ENCODE results near the gene STK17A.
"Not testable (repeated sequence)": the region's sequence is repeated elsewhere in the genome, so short reads cannot be mapped to it uniquely, and the experiment has no call there.

The STK17A gene

DNA sequence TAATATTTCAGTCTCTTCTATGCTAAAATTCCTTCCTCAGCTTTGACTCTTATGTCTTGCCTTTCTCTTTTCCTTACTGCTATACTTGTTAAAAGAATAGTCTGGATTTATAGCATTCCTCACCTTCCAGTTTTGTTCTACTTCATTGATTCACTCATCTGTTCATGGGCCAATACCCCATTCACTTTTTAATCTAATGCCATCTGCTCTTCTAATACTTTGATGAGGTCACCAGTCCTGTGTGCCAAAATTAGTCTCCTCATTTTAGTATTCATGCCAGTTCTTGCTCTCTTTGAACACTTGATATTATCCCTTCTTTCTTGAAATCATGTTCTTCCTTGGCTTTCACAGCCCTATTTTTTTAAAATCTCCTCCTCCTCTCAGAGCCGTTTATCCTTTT is 19.3 kb downstream of the STK17A start:
- no peak for DNase-seq

- DNase-seq = no peak
Measured at GRCh38 chr7:43604251-43604650, 21.3 kb downstream of the STK17A start.

GRCh38 chr7:43609097-43609496 is 26.2 kb downstream of the STK17A start:
- no peak for DNase-seq

DNA sequence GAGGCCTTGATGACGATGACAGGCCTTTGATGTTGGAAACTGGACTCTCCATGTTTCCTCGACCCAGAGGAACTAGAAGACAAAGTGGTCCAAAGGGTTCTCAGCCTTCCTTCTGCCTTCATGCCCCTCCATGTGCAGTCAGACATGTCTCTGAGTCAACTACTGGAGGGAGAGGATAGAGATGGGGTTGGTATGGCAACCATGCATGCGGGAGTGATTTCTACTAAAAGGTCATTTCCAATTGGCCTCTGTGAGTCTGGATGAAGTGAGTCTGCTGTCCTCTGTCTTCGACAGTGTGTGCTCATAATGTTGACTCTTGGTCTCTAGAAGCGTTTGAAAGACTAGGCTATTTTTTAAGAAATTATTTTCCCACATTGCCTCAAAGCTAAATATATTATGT is 29.2 kb downstream of the STK17A start:
- no peak for DNase-seq

DNA sequence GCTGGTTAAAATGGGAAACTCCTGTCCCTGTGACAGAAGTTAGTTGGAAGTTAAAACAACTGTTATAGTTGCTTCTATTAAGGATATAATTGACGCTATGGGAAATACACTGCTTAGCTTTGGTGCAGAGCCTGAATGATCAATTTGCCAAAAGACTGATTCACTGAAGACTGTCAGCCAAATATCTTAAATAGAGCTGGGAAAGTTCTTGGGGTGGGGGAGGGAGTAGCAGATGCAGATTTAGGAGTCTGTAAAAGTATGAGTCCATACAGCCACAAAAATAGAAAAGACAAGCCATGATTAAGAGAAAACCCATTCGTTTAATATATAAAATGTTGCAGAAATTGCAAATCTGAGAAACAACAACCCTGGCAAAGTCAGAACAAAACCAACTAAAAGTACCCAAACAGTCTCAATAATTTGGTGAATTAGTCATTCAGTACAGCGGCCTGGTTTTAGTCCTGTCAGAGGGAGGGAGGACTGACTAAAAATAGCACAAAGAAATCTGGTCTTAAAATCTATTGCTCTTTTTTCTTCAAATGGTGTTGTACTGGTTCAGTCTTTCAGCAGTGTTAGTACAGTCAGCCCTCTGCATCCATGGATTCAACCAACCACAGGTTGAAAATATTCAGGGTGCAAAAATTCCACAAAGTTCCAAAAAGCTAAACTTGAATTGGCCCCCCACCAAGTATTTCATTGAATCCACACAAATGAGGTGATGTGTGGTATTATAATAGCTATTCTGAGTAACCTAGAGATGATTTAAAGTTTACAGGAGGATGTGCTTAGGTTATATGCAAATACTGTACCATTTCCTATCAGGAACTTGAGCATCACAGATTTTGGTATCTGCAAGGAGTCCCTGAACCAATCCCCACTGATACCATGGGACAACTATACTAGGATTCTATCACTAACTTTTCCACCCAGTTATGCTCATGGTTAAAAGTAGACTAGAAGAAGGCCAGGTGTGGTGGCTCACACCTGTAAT is 30.0 kb downstream of the STK17A start:
- no peak for DNase-seq

GRCh38 chr7:43615558-43616145 is 32.7 kb downstream of the STK17A start:
- no peak for DNase-seq

DNA sequence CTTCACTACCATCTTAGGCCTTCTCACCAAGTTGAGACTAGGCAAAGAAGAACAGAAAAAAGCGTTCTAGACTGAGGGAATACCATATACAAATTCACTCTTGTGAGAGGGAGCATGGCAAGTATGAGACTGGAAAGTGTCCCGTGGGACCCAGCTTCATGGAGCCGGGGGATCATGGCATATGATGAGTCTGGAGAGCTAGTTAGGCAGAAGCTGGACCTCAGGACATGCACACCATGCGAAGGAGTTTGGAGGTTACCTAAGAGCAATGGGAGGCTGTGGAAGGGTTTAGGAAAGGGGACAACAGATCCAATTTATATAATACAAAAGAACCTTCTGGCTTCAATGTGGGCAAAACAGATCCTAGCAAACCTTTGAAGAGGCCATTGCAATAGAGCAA is 34.1 kb downstream of the STK17A start:
- no peak for DNase-seq

- no peak for DNase-seq
Measured at GRCh38 chr7:43618073-43618472, 35.2 kb downstream of the STK17A start.

- no peak for DNase-seq
Measured at GRCh38 chr7:43619213-43620012, 36.5 kb downstream of the STK17A start.

DNA sequence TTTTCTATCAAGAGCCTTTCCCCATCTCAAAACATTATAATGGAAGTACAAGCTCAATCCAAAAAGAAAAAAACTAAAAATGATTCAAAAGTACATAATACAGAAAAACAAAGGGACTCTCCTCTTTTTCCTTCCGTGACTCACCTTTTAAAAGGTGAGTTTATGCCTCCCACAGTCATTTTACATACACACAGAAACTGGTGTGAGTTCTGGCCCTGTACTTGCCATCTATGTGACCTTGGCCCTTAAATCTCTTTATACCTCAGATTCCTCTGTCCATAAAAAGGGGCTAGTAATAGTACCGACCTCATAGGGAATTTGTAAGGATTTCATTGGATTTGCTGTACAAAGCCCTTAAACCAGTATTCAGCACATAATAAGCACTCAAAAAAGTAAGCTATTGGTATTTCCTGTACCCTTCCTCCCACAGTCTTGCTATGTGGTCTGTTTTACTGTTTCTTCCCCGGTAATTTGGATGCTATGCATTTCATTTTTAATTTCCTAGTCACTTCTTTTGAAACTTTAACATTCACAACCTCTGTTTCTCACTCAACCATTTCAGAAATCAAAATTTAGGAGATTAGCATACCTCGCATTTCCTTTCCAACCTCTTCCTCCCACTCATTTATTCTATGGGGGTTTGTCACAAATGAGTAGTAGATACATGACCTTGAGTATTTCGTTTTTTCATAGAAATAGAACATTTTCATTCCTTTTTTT is 39.0 kb downstream of the STK17A start:
- no peak for DNase-seq

DNA sequence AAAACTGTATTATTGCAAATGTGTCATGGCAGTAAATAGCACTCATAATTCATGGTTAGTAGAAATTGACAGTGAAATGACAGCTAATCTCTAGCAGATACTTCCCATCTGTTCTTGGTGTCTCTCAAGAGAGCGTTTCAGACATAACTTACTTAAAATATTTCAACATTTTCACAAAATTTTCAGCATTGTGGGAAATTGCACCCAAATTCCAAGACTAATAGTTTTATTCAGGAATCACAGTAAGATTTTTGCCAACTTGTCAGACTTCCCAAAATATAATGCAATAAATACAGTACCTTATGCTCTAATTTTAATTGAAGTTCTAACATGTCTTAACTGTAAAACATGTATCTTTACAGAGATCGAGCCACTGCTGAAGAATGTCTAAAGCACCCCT is 41.2 kb downstream of the STK17A start:
- DNase-seq = no peak

- DNase-seq = no peak
Measured at GRCh38 chr7:43625453-43625852, 42.5 kb downstream of the STK17A start.

DNA sequence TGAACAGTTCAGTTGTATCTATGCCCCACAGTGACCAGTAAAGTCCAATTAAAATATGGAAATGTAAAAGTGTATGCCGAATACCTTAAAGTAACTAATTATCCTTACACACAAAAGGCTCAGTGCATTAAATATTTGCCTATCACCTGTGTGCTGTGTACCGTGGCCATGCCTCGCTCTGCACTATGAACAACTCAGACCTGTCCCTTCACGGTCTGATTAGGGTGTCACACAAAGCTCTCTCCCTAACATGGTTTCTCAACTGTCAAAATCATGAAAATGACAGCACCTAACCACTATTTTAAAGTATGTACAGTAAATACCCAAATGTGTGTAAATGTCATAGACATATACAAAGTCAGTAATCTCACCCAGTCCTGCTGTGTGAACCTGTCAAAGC is 43.1 kb downstream of the STK17A start:
- no peak for DNase-seq

GRCh38 chr7:43626695-43627094 is 43.8 kb downstream of the STK17A start:
- no peak for DNase-seq

GRCh38 chr7:43627798-43628197 is 44.9 kb downstream of the STK17A start:
- not testable (repeated sequence) for DNase-seq

GRCh38 chr7:43628431-43628830 is 45.5 kb downstream of the STK17A start:
- DNase-seq = no peak

GRCh38 chr7:43629857-43630256 is 46.9 kb downstream of the STK17A start:
- no peak for DNase-seq

DNA sequence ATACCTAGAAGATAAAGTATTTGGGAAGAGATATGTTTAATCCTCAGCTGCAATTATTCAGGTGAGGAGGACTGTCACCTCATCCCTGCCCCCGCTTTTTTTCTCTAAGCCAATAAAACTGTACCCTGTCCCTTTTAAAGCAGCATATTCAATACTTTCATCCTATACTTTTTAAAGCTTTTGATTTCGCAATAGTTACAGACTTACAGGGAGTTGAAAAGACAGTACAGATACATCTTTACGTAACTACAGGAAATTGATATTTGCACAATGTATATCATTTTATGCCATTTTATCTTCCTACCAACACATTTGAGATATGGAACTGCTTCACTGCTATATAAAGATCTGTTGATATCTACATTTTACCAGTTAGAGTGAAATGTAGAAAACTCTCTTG is 47.6 kb downstream of the STK17A start:
- DNase-seq = no peak

DNA sequence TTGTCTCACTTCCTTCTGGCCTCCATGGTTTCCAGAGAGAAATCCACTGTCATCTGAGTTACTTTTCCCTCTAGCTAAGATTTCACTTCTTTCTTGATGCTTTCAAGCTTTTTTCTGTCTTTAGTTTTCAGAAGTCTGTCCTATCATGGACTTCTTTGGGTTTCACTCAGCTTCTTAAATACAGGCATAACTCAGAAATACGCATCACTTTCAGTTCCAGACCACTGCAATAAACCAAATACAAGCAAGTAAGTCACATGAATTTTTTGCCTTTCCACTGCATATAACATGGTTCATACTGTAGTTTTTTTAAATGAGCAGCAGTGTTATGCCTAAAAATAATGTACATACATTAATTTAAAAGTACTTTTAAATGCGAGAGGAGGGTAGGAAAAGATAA is 48.7 kb downstream of the STK17A start:
- DNase-seq = no peak

DNA sequence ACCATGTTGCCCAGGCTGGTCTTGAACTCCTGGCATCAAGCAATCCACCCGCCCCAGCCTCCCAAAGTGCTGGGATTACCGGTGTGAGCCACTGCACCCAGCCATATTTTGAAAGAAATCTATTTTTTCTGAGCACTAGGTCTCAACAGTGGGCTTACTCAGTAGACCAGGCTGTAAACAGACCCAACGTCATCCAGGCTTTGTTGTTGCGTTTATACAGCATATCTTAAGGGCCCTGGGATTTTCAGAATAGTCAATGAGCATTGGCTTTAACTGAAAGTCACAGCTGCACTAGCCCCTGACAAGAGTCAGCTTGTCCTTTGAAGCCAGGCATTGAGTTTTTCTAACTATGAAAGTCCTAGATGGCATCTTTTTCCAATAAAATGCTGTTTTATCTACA is 49.8 kb downstream of the STK17A start:
- no peak for DNase-seq

GRCh38 chr7:43634384-43634783 is 51.5 kb downstream of the STK17A start:
- no peak for DNase-seq

GRCh38 chr7:43636093-43636492 is 53.2 kb downstream of the STK17A start:
- DNase-seq = no peak

All from NCI-H510A treated with DMSO at 0.1 percent for 48 hours (cell line).